NK-92 (cell line): ENCODE measurements around the gene H2BK1.

Experiments used
- DNase-seq: peaks from one replicate; lab custom pipeline; 2025; ENCODE audit not compliant: unreplicated experiment; lab: John Stamatoyannopoulos, UW

Gene H2BK1

DNA sequence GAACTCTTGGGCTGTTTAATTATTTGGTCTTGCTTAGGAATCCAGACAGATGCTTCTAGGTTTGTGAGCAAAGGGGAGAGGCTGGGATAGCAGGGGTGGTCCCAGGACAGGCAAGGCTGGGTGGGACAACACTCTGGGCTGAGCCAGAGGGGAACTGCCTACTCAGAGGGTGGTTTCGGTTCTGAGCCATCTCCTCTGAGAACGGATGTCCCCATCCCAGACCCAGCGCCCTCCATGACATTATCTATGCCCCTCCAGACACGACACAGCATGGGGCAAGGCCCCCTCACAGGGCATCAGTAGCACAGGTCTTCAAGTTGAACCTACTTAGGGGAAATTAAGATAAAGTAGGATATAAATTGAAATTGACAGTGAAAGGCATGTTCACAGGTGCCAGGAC, 30.3 kb downstream of the H2BK1 start:
- no peak for DNase-seq

DNA sequence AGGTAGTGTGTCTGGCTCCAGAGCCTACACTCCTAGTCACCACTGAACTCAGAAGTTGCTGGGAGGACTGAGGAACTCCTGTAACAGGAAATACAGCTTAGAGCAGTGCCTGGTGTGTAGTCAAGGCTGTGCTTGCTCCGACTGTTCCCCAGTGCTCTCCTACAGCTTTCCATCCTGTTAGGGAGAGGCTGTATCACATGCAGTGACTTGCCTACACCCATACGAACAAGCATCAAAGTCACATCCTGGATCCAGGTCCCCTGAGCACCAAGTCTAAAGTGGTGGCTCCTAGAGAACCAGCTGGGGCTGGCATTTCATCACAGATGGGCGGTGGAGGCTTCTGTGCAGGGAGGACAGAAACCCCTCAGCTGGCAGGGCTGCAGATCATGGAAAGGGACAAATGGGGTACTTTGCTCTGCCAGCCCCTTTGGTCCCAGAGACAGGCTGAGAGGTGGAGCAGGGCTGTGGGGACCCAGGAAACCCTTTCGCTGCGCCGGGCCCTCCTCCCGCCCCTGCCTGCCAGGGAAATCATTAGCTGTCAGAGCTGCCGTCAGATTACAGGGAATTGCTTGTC, 30.9 kb downstream of the H2BK1 start:
- DNase-seq = no peak

DNA sequence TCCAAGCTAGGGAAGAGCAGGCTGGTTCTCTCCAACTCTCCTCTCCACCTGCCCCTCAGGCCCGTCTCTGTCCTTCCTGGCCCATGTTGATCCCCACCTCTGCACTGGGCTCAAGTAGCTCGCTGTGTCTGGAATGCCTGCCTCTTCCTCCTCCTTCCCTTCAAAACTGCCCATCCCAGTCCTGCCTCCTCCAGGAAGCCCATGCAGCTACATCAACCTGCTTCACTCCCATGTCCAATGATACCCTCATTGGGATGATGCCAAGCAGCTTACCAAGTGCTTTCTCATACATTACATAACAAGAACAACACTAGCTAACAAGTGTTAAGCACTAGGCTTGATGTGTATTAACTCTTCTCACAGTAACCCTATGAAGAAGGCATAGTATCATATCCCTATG, 31.5 kb downstream of the H2BK1 start:
- no peak for DNase-seq

DNA sequence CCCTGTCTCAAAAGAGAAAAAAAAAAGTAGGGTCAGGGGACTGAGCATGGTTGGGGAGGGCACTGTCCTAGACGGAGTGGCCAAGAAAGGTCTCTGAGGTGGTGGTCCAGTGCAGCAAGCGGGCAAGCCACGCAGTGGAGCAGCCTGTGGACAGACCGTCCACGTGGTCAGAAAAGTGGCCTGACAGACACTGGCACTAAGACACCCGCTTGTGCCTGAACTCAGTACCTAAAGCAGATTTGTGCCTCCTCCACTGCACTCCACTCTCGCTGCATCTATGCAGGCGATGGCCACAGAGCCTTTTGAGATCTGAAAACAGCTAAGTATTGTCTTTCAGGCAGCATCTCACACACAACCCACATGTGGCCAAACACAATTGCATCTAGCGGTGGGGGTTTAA, 32.1 kb downstream of the H2BK1 start:
- DNase-seq = no peak

DNA sequence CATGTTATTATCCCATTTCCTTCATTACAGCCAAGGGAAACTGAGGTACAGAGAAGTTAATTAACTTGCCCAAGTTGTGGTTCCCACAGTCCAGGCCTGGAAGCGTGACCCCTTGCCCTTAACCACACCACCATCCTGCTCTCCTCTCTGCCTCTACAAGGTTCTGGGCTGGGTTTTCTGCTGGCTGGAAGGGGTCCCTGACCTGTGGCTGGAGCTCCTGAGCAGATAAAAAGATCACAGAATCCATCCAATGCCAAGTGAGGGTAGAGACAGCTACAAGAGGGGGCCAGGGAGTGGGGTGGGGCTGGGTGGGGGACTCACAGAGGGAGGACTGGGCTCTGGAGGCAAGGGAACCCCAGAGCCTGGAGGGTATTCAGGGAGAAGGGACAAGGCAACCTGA, 33.0 kb downstream of the H2BK1 start:
- DNase-seq = no peak

DNA sequence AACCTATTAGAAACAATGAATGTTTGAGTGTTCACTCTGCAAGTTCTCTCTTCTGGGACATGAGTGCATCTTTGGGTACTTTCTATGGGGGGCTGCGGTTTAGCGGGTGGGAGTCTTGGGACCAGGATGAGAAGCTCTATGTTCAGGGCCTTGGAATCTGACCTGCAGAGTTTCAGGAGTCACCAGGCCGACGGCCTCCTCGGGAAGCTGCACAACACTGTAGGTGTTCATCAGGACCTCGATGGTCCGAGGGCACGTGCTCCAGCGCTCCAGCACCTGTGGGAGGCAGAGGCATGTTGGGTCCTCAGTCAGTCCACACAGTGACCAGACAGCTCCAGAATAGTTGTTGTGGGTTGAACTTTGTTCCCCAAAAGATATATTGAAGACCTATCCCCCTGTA, 33.9 kb downstream of the H2BK1 start:
- DNase-seq = no peak

DNA sequence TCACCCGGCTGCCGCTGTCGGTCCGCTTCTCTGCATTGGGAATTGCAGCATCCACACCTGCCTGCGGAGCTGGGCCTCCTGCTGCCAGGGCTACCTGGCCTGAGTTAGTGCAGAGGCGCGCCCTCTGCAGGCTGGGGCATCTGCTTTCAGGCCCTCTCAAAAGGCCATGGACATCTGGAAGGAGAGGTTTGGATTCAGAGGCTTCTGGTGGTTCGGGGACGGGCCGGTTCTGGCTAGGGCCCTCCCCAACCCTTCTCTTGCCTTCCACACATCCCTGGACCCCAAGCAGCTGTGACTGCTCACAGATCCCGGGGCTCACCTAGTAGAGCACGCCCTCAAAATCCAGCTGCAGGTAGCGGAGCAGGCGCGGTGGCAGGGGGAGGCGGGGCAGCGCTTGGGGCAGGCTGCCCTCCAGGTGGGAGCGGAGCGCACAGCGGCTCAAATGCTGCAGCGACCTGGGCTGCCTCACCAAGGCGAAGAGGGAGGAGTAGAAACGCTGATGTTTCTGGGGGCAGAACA, 34.4 kb downstream of the H2BK1 start:
- no peak for DNase-seq

DNA sequence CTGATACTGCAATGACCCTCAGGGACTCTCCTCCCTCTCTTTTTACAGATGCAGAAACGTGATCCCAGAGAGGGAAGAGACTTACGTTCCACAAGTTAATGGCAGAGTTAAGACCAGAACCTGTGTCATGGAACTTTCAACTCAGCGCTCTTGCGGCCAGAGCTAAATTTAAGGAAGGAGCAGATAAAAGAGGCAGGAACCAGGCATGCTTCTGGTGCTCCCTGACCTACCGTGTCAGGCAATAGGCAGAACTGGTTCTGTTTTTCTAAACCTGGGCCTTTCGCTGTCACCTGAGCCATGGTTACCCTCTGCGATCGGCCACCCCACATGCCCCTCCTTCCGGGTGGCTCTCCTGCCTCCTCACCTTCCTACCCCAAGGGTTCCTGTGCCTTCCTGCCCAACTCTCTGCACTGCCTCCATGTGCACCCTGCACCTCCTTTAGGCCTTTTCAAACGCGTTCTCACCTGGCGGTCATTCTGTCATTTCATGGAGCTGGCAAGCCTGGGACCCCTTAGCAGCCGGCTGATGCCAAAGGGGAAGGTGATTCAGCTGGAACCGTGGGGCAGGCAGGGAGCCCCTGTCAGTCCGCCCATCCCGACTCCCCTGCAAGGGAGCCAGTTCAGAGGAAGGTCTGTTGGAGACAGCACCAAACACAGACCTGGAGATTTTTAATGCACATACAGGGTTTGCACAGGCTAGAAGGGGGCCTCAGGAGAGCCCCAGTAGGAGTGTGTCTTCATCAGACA, 35.1 kb downstream of the H2BK1 start:
- DNase-seq = no peak

DNA sequence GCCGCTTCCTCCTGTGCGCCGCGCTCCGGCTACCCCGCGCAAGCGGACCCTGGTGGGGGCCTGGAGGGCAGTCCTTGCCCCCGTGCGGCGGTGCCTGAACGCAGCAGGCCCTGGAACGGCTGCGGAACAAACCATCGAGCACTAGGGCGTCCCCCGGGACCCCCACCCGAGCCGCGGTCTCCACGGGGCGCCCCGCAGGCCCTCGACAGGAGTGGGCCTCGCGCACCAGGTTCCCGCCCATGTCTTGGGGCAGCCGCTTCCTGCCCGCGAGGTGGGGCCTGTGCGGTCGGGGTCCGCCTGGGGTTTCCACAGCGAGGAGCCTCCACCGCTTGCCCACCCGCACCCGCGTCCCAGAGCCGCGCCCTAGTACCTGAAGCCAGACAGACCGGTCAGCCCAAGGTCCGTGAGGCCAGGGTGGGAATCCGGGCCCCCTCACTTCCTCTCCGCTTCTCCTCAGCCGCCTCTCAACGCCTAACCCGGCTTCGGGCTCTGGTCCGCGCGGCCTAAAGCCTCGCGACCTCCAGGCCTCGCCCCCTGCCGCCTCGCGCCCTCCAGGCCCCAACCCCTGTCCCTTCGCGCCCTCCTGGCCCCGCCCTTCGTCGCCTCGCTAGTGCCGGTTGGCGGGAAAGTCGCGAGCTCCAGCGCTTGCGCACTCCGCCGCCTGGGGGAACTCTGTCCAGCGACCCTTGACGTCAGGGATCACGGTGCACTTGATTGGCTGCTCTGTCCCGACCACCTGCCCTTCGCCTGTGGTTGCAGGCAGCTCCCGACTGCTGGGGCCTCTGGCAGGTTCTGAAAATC, 35.8 kb downstream of the H2BK1 start:
- DNase-seq = no peak

DNA sequence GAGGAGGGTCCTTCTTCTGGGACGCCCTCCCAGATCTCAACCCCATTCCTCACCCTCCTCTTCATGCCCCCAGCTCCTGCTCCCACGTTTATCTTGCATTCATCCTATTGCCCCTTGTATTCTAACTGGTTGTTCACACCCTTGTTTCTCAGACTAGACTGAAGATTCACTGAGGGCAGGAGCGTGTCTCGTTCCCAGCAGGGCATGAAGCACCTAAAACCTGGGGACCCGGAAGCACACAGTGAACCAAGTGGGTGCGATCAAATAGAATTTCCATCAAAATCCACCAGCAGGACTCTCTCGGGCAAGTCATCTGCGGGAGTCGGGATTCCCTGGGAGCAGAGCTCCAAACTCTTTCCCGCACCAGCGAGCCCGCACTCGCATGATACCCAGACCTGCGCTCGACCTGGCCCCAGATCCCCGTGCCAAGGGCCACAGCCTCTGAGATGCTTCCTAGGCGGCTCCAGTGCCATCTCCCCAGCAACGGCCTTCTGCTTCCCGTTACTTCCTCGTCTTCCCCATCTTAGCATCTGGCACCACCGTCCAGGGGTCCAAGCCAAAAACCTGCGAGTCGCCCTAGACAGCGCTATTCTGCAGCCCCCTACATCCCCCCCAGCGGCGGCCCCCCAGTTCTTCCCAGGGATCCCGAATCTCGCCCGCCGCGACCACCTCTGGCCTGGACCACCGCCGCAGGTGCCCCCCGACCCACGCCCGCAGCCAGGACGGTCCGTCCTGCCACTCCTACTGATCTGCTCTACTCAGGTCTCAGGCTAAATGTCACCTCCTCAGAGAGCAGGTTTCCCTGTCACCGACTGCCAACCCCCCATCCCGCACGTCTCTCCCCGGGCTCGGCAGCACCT, 36.7 kb downstream of the H2BK1 start:
- DNase-seq = no peak

DNA sequence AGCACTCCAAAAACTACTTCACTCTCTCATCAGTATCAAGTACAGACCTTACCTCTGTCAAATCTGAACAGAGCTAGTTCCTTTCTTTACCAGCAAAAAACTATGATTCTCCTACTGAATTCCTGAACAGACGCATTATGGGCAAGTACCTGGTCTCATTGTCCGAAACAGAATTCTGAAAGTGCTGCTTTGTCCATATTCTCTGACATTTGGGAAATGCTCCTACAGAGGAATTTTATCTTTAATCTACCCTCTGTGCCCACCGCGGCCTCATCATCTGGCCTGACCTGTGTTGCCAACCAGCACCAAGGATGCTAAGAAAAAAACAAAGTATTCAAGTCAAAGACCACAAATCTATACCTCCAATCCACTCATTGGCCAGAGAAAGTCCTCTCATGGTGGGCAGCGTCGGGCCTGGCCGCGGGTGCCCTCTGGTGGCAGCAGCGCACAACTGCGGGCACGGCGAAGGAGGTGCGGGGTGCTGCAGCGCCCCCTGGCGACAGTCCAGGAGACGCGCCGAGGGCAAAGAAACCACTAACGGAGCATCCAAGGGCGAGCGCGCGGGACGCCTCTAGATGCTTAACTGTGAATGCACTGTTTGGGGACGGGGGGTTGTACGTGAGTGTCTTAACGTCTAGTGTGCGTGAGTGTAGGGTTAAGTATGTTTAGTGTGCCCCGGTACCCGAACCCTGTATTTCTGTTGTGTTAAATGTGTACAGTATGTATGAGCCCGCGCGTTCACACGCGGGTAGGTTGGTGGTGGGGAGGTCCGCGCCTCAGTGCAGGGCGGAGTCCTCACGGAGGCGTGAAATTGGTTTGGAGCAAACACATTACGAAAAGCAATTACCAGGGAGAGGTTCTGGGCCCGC, 37.8 kb downstream of the H2BK1 start:
- no peak for DNase-seq

DNA sequence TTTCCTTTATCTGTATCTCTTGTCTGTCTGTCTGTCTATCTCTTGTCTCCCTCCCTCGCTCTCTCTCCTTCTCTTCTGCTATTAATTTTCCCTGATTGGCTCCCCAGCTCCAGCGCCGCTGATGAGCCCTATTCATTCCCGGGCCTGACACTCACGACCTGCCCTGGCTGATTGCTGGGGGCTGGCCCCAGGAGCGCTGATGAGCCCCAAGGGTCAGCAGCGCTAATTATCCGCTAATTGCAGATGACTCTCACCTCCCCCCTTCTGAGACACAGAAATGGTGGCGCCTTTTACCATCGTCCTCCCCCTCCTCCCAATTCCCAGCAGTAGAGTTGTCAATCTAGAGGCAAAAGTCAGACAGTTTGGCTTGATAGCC, 41.5 kb downstream of the H2BK1 start:
- DNase-seq = no peak

DNA sequence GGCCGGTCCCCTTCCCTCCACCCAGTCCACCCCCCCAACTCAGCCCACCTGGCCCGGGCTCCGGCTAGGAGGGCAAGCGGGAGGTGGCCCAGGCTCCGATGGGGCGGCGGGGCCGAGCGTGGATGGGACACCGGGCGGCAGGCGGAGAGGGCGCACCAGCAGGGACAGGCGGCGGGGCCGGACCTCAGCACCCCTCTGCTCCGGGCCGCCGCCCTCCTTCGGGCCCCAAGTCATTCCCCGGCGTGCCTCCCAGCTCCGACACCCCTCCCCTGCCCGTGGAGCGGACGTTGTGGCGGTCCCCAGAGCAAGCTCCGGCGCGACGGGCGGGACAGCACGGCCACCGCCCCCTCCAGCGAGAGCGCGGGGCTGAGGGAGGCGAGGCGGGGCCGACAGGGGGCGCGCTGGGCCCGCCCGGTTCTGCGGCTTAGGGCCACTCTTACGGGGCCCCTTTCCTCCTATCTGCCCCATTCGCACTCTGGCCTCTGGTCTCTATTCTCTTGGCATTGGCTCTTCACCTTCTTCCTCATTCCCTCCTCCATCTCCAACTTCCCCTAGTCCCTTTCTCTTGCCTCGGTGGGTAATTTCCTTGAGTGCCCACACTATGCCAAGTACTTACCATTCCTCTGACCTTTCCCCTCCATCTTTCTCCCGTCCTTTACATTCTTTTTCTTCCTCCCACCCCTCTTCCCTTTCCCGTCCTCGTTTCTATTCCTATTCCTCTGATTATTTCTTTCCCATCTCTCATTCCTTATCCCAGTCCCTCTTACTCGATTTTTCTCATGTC, 42.1 kb downstream of the H2BK1 start:
- no peak for DNase-seq

DNA sequence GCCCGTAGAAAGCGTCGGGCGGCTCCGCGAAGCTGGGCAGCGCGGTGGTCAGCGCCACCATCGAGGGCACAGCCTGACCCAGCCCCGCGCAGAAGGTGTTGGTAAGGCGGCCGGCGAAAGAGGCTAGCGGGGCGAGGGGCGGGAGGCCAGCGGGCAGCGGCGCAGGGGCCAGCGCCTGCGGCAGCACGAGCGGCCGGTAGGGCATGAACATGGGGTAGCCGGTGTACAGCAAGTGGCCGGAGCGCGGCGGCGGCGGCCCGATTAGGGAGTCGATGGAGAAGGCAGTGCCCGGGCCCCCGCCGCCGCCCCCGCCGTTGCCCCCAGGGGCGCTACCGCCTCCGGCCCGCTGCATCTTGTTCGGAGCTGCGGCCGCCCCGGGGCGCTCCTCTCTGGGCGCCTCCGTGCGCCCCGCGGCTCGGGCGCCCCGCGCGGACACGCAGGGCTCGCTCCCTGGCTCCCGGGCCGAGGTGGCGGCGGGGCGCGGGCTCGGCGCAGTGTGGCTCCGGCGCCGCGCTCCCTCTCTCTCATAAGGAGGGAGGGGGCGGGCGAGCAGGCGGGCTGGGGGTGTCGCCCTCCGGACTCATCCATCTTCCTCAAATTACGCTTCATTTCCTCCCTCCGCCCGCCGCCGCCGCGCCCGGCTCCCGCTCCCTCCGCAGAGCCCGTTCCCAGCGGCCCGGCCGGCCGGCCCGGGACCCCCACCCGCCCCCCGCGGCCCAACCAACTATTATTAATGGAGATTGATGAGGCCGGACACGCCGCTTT, 42.9 kb downstream of the H2BK1 start, which contains the start of gene GBX1:
TSS of gene GBX1 (minus strand) at position 498 of the 765 bp plus-strand sequence. CDS start at position 352, 146 bp downstream.
- no peak for DNase-seq

DNA sequence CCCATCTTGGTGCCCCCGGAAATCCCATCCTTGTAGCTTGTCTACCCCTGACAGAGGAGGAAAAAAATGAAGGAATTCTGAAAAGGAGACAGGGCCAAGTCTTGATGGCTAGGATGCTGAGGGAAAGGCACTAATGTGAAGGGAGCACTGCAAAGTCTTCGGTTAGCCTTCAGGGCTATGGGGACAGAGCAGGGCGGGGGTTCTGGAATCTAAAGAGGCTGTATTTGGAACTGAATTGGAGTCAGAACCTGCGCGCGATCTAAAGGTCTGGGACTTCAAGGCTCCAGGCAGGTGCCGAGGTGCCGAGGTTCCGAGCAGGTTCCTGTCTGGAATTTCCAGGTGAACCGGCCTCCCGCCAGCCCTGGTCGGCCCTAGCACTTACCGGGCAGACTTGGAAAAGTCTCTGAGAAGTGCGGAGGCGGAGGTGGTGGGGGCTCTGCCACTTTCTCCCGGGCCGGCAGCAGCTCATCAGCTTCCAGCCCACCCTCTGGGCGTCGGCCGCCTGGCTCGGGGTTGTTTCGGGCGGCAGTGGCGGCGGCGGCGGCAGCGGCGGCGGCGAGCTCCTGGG, 43.6 kb downstream of the H2BK1 start:
- no peak for DNase-seq

DNA sequence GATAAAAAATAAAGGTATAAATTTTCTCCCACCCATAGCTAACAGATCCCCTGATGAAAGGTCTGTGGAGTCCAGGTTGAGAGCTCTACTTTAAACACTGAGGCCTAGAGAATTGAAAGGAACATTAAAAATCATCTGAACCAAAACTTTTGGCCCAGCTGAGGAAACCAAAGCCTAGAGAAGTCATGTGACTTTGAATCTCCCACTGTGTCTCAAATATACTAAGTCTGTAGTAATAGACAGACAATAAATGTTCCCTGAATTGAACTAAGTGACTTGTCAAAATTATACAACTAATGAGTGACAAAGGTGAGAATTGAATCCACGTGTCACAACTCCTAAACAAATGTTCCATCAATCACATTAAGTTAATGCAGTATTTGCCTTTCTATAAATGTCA, 48.5 kb downstream of the H2BK1 start:
- DNase-seq = no peak
